HCT116 (cell line): Measurements from ENCODE around the gene NEURL1. TPM values are rescaled to one million over a fixed set of nuclear protein-coding genes. Genes with fewer than 3 reads are reported as not detected.

Experiments
- ATAC-seq: fragments of 200-7000 bp; cut with Tn5 transposase; 2 replicates; pipeline ENCODE4 v1.9.1; 2020; ENCODE audit warnings: mild to moderate bottlenecking, moderate library complexity
- BruUV-seq: library from RNA; stranded (reverse); fragments of 400-500 nt; replicated peaks from 2 replicates; lab custom pipeline; 2021; lab: Mats Ljungman, UMichigan
- CTCF ChIA-PET: fragments of 300-600 bp; sonication (Branson Sonifier 250); formaldehyde crosslinking; loops from one replicate; lab custom pipeline; 2021; ENCODE audit warnings: antibody characterized with exemption; lab: Charles Lee
- POLR2A ChIA-PET: fragments of 300-600, 350-600 bp; sonication (Branson Sonifier 250); formaldehyde crosslinking; loops from one replicate; lab custom pipeline; 2021; ENCODE audit warnings: antibody characterized with exemption; lab: Charles Lee
- RAD21 ChIA-PET, 2 experiments: fragments of 300-600 bp; sonication (Branson Sonifier 250); formaldehyde crosslinking; loops; one replicate each; lab custom pipeline; 2023; ENCODE audit warnings: low total read pairs in 2 of 2; ENCODE audit not compliant: uncharacterized antibody in 2 of 2, unreplicated experiment in 2 of 2, low non-redundant PET in 1 of 2; lab: Charles Lee
- DNase-seq: peaks from one replicate; pipeline ENCODE4 v3.0.0-alpha.2; 2010; ENCODE audit warnings: low read depth, low spot score
- H2AFZ ChIP-seq: fragments of 200-600 bp; shearing (Covaris generic), sonication (generic); 2 replicates; pipeline ENCODE4 v1.6.1; 2017; ENCODE audit warnings: low read depth, mixed run types, mixed read lengths, antibody characterized with exemption, low read length; ENCODE audit not compliant: poor library complexity, severe bottlenecking
- H3K27ac ChIP-seq: 2 replicates; pipeline ENCODE4 v1.5.1; 2012; ENCODE audit warnings: low read depth, low read length
- H3K27me3 ChIP-seq: fragments of 200-600 bp; sonication (generic); 2 replicates; pipeline ENCODE4 v1.6.1; 2016; ENCODE audit warnings: mixed run types, low read length, mixed read lengths; ENCODE audit not compliant: insufficient read depth
- H3K36me3 ChIP-seq, 2 experiments: fragments of 200-500 bp in 1 of 2; fragments of 200-600 bp in 1 of 2; sonication (Bioruptor generic) in 1 of 2; sonication (generic) in 1 of 2; 2 replicates each; pipeline versions ENCODE4 v1.5.1 to v1.6.1; 2014 to 2016; ENCODE audit warnings: low read length in 2 of 2, inconsistent platforms in 1 of 2, mixed read lengths in 1 of 2, mixed run types in 1 of 2; ENCODE audit not compliant: insufficient read depth in 2 of 2, control insufficient read depth in 1 of 2
- H3K4me1 ChIP-seq, 2 experiments: fragments of 200-600 bp in 1 of 2; sonication (generic) in 1 of 2; 2 replicates each; pipeline versions ENCODE4 v1.5.1 to v1.6.1; 2012 to 2017; ENCODE audit warnings: low read length in 2 of 2, inconsistent platforms in 1 of 2, mild to moderate bottlenecking in 1 of 2, mixed read lengths in 1 of 2, mixed run types in 1 of 2, moderate library complexity in 1 of 2; ENCODE audit not compliant: insufficient read depth in 2 of 2, control insufficient read depth in 1 of 2
- H3K4me2 ChIP-seq: fragments of 200-600 bp; sonication (generic); 2 replicates; pipeline ENCODE4 v1.6.1; 2017; ENCODE audit warnings: mixed run types, low read length, mixed read lengths
- H3K4me3 ChIP-seq, 2 experiments: fragments of 200-600 bp in 1 of 2; sonication (generic) in 1 of 2; replicated peaks in 1 of 2; 2 replicates each; pipeline ENCODE4 v1.5.1; 2011 to 2016; ENCODE audit warnings: low read length in 2 of 2, control low read depth in 1 of 2, low read depth in 1 of 2, mild to moderate bottlenecking in 1 of 2, mixed read lengths in 1 of 2, mixed run types in 1 of 2
- H3K79me2 ChIP-seq: fragments of 200-600 bp; sonication (generic); 2 replicates; pipeline ENCODE4 v1.6.1; 2017; ENCODE audit warnings: mild to moderate bottlenecking, mixed run types, low read length, moderate library complexity, mixed read lengths; ENCODE audit not compliant: insufficient read depth
- H3K9ac ChIP-seq: fragments of 200-600 bp; sonication (generic); 2 replicates; pipeline ENCODE4 v1.6.1; 2016; ENCODE audit warnings: low read length, mixed read lengths
- H3K9me2 ChIP-seq: fragments of 200-600 bp; sonication (generic), shearing (Covaris generic); 2 replicates; pipeline ENCODE4 v1.6.1; 2017; ENCODE audit warnings: mixed run types, mild to moderate bottlenecking, moderate library complexity; ENCODE audit not compliant: insufficient read depth
- H3K9me3 ChIP-seq, 2 experiments: fragments of 200-500 bp in 1 of 2; fragments of 200-600 bp in 1 of 2; sonication (Bioruptor generic) in 1 of 2; sonication (generic) in 1 of 2; 2 replicates each; pipeline ENCODE4 v1.6.1; 2014 to 2017; ENCODE audit warnings: low read length in 2 of 2, mixed read lengths in 2 of 2, inconsistent platforms in 1 of 2, low read depth in 1 of 2, mild to moderate bottlenecking in 1 of 2, mixed run types in 1 of 2, moderate library complexity in 1 of 2; ENCODE audit not compliant: control insufficient read depth in 1 of 2, insufficient read depth in 1 of 2
- H4K20me1 ChIP-seq: fragments of 200-600 bp; sonication (generic), shearing (Covaris generic); 2 replicates; pipeline ENCODE4 v1.6.1; 2017; ENCODE audit warnings: mixed run types, mild to moderate bottlenecking, moderate library complexity; ENCODE audit not compliant: insufficient read depth
- CBX3 ChIP-seq: IDR thresholded peaks from 2 replicates; pipeline ENCODE4 v1.6.1; 2012; ENCODE audit warnings: low read depth
- CEBPB ChIP-seq: IDR thresholded peaks from 2 replicates; pipeline ENCODE4 v1.6.1; 2012; ENCODE audit warnings: low read depth
- POLR2A ChIP-seq: IDR thresholded peaks from 2 replicates; pipeline ENCODE4 v1.7.0; 2011; ENCODE audit warnings: borderline replicate concordance; ENCODE audit not compliant: insufficient read depth, insufficient read length; ENCODE audit errors: extremely low read depth
- REST ChIP-seq: IDR thresholded peaks from 2 replicates; pipeline ENCODE4 v1.6.1; 2012; ENCODE audit warnings: low read depth
- intact Hi-C: fragments of 100-400 bp; cut with micrococcal nuclease; formaldehyde crosslinking; loops from 2 replicates; pipeline ENCODE4 v1.10.0; 2022
- total RNA-seq: library from RNA; stranded (reverse); gene quantifications from one replicate; pipeline ENCODE4 v1.2.1, GENCODE V29; 2021; ENCODE audit not compliant: unreplicated experiment
- TF ChIP-seq, protein P1 (sequence below): IDR thresholded peaks from 2 replicates; pipeline ENCODE4 v1.6.1; 2011; ENCODE audit warnings: mild to moderate bottlenecking, low read length, moderate library complexity; ENCODE audit not compliant: insufficient replicate concordance; ENCODE audit errors: extremely low read depth

Gene NEURL1
- total RNA-seq, 1 experiment from 2014 or later: 1.4 TPM

- BruUV-seq: no TSS peak
- no peaks in the 10 kb centered on the region for H3K9me3 ChIP-seq
- RAD21 ChIA-PET: no interaction called here
- no peak overlapping the region for H3K9ac ChIP-seq
- POLR2A ChIA-PET: no interaction called here
- H3K9me2 ChIP-seq: no peaks in the 10 kb centered on the region
- no peaks in the 10 kb centered on the region for H3K36me3 ChIP-seq
- H3K27me3 ChIP-seq: no peaks in the 10 kb centered on the region
- CTCF ChIA-PET: no interaction called here
- H3K79me2 ChIP-seq: no peaks in the 10 kb centered on the region
- no peak overlapping the region for H2AFZ ChIP-seq
- no peak overlapping the region for H3K27ac ChIP-seq
- DNase-seq: no peak
- intact Hi-C loops: no loop called here
- H3K4me3 ChIP-seq: no peak overlapping the region
- H3K4me2 ChIP-seq: no peak overlapping the region
- H3K4me1 ChIP-seq: peaks cover 0 to 16% of the 10 kb centered on the region in 2 experiments; a peak in 2 of 4 replicates
- no peak for ATAC-seq
- H4K20me1 ChIP-seq: no peaks in the 10 kb centered on the region
- no peak for TF ChIP-seq CBX3
- no peak for TF ChIP-seq REST
- TF ChIP-seq CEBPB: no peak
- no peak for TF ChIP-seq POLR2A
- TF ChIP-seq, protein P1, sequence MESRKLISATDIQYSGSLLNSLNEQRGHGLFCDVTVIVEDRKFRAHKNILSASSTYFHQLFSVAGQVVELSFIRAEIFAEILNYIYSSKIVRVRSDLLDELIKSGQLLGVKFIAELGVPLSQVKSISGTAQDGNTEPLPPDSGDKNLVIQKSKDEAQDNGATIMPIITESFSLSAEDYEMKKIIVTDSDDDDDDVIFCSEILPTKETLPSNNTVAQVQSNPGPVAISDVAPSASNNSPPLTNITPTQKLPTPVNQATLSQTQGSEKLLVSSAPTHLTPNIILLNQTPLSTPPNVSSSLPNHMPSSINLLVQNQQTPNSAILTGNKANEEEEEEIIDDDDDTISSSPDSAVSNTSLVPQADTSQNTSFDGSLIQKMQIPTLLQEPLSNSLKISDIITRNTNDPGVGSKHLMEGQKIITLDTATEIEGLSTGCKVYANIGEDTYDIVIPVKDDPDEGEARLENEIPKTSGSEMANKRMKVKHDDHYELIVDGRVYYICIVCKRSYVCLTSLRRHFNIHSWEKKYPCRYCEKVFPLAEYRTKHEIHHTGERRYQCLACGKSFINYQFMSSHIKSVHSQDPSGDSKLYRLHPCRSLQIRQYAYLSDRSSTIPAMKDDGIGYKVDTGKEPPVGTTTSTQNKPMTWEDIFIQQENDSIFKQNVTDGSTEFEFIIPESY: no peak
Measured at GRCh38 chr10:103512591-103513379, 19.3 kb downstream of the NEURL1 start.
